ENCODE data around the gene MIA.

DNA sequence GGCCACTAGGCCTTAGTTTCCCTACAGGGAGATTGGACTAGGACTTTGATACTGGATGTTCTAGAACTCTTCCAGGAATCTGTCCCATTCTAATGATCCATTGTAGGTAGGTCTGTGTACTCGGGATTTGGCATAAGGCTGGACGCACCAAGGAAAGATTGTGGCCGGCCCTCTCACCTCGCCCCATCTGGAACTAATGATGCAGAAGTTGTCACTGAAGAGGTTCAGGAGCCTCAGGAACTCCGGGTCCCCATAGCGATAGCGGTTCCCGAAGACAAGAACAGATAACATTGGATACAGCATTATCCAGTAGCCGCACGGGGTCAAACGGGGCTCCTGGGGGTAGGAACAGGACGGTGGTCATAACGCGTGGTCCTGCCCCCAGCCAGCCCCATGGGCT is 34.8 kb downstream of the MIA start:
- no peak for TF ChIP-seq CTCF (IDR thresholded peaks at IDR 0.05)
- no peak for TF ChIP-seq POLR2A (IDR thresholded peaks at IDR 0.05)

Data from adrenal gland (tissue), 5 donors.